ENCODE data around the gene ABCD2.
A peak's percentile ranks its signal among the peaks of the same experiment; 100 is the strongest.
"Not testable (repeated sequence)": the region's sequence is repeated elsewhere in the genome, so short reads cannot be mapped to it uniquely, and the experiment has no call there.

ABCD2 gene
- total RNA-seq, result 0 to 3.7 (median 0.56) reads per million in 17 experiments

- DNase-seq, result peak; percentile 57 to 84 (median 76)
Observed at GRCh38 chr12:39619660-39620433, at the start of gene ABCD2. TSS of gene ABCD2 (minus strand) at chr12:39619803. CDS start at chr12:39619615, 188 bp downstream.

GRCh38 chr12:39660101-39660500, 40.5 kb upstream of the ABCD2 start:
- DNase-seq, result no peak

DNA sequence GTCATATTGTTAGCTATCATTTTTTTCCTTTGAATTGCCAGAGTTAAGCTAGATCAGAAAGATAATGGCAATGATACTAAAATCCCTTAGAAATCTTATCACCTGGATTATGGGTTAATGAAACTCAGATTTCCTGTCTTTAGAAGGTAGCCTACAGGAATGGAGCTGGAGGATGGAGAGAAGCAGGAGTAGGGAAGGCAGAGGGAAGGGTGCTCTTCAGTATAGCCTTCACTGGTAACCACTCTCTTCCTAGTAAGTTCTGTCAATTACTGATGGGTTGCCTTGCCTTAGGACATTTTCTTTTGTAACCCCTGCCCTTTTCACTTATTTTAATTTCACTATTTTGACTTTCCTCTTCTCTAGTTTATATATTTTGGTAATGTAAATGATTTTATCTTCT, 27.8 kb upstream of the ABCD2 start:
- no peak for DNase-seq

GRCh38 chr12:39646963-39647362, 27.4 kb upstream of the ABCD2 start:
- no peak for DNase-seq

- no peak for DNase-seq
Observed at GRCh38 chr12:39643052-39643451, 23.4 kb upstream of the ABCD2 start.

DNA sequence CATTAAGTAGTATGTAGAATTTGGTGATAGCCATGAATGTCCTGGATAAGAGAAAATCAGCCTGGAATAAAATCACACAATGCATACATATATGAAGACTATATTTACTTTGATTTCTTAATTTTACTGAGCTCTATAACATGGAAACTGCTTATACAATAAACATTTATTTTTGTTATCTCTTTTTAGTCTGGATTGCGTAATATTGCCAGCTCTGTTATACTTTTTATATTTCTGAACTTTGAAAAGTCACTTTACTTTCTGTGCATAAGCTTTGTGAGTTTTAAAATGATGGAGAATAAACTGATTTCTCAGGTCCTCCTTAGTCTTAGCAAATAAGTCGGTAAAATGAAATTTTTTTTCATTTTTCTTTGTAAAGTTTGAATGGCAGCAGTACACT, 19.2 kb upstream of the ABCD2 start:
- no peak for DNase-seq

DNA sequence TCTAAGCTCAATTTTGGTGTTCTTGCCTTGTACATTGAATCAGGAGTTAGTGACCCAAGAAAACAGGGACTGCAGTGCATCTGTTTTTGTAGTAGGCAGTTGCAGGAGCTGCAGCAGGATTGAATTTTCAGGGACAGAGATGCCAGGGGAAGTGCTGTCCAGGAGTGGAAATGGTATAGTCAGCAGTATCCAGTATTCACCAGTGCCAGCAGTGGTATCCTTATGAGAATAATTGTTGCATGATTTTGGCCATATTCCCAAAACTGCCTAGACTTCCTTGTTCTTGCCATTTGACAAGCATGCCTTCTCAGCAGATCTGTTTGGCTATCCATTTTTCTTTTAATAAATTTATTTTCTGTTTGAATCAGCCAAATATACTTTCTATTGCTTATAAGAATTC, 18.6 kb upstream of the ABCD2 start:
- peak; percentile 6 to 27 (median 10) for DNase-seq

DNA sequence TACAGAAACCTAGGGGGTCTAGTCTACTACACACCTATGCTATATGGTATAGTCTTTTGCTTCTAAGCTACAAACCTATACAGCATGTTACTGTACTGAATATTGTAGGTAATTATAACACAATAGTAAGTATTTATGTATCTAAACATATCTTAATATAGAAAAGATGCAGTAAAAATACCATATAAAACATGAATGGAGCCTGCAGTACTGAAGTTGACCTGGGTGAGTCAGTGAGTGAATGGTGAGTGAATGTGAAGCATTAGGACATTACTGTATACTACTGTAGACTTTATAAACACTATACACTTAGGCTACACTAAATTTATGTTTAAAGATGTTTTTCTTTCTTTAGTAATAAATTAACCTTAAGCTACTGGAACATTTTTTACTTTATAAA, 13.1 kb upstream of the ABCD2 start:
- no peak for DNase-seq

DNA sequence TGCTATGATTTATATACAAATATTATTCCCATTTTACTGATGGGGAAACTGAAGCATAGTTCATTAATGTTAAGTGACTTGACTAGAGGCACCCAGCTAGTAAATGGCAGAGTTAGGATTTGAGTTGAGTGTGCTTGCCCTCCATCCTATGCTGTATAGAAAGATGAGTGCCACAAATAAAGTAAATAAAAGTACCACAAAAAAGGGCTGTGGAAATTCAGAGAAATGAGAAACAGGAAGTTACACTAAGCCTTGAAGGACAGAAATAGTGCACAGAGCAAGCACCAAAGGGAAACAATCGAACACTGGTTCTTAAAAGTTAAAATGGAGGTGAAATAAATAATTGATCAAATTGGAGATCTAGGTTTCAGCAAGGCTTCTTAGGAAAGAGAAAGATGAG, 9.2 kb upstream of the ABCD2 start:
- DNase-seq, result no peak

DNA sequence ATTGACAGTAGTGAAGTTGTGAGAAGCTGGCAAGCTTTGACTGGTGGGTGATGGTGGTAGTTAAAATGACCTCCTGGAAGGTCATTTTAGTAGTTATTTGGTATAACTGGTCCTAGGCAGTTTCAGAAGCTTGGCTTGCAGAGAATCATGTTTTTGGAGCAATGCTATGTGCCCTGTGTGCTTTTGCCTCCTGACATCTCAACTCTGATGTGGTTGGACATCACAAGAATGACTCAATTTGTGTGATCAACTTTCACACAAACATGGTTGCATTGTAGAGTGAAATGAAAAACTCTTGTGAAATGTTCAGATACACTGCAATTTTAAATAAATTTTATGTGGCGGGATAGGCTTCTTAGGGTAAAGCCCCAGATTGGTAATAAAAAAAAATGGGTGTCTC, 8.3 kb upstream of the ABCD2 start:
- DNase-seq, result no peak

GRCh38 chr12:39626033-39626814, 6.6 kb upstream of the ABCD2 start:
- DNase-seq, result no peak

DNA sequence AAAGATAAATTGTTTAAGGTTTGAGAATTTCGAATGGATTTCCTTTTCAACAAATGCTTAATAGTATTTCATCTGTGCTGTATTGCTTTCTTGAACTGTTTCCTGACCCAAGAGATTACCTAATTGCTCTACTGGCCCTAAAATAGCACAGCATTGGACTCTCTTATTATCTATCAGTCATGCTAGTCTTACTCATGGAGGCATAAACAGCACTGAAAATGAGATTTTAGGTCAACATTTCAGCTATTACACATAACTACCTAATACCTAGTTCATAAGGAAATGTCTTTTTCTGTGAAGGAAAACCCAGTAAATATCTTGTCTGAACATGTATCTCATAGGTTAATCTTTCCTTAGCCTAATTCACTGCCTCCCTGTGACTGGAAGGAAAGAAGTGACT, 4.3 kb upstream of the ABCD2 start:
- peak in 3 of 4 experiments; percentile 9 to 50 (median 41) for DNase-seq

- not testable (repeated sequence) for DNase-seq
Observed at GRCh38 chr12:39623160-39623559, 3.6 kb upstream of the ABCD2 start.

DNA sequence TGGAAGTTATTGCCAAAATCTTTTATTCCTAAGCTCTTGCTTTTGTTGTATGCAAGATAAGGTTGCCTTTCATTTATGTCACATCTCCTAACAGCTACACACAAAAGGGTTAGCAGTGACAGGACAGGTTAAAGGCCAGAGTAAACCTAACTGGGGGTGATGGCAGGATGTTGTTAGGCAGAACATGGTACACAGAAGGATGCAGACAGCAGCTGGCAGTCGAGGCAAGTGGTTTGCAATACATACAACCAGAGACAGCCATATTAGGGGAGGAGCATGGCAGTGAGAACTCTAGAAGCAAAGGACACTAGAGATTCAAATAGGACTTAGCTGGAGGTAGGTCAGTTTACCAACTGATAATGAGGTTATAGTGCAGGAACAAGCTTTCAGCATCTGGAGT, 2.7 kb upstream of the ABCD2 start:
- DNase-seq, result no peak

GRCh38 chr12:39621670-39622069, 2.1 kb upstream of the ABCD2 start:
- DNase-seq, result no peak

DNA sequence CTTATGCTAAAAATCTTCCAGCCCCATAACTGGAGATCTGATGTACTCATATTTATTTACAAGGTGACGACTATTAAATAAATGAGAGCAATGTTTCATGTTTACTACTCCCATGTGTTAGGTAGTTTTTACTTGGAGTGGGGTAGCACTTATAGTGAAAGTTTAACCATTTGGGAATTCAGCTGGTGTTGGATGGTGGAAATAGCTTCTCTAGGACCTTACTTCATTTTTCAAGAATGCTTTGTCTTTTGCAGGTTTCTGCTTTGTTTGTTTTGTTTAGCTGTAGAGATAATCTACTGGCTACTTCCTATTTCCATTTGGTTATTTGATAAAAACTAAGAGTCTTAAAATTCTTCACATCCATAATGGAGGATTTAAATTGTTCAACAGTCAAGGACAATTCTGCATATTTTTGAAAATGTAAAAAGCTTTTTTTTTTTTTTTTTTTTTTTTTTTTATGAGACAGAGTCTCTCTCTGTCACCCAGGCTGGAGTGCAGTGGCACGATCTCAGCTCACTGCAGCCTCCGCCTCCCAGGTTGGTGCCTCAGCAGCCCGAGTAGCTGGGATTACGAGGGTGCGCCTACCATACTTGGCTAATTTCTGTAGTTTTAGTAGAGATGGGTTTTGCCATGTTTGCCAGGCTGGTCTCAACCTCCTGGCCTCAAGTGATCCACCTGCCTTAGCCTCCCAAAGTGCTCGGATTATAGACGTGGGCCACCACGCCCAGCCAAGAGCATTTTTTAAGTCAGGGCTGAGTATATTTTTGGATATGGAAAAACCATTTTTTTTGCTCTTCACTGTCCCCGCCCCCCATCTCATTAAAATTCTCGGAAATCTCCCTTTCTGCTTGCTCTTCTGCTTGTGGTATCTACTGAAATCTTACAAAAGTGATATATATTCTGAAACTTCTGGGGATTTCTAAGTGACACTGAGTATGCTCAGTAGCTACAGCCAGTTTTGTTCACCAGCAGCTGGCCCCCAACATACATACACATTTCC, 1.4 kb upstream of the ABCD2 start:
- no peak for DNase-seq

GRCh38 chr12:39619316-39619659, 315 bp downstream of the ABCD2 start:
- no peak for DNase-seq

- DNase-seq, result no peak
Observed at GRCh38 chr12:39618701-39619100, 902 bp downstream of the ABCD2 start.

GRCh38 chr12:39617887-39618286, 1.7 kb downstream of the ABCD2 start:
- DNase-seq, result peak in 3 of 4 experiments; percentile 3 to 61 (median 53)

GRCh38 chr12:39616666-39617065, 2.9 kb downstream of the ABCD2 start:
- DNase-seq, result no peak

DNA sequence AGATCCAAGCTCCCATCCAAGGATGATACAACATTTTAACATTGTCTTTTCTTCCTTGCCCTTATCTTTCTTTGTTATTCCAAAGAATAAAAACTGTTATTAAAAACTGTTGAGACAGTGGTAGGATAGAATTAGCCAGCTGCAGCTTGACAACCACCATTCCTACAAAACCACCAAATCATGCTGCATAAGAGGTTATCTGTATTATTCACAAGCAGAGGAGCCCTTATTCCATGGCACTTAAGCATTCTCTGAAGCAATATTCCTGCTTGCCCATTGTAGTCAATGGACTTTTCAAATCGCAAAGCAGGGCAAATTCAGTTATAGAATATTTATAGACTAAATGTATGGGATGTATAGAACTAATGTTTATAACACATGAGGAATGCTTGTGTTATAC, 3.4 kb downstream of the ABCD2 start:
- no peak for DNase-seq

DNA sequence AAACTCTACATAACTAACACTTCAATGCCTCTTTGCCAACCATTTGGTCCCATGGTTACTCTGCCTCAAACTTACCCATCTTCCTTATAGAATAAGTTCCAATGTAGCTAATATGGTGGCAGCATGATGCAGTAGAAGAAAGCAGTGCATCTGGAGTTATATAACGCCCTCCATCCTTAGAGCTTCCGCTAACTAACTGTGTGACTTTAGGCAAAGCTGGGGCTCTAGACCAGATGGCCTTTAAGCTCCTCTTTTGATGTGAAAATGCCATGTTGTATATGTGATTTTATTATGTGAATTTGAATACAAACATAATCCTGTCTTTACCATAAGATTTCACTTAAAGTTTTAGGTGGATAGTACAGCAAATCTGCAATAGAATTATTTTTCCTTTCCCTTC, 6.1 kb downstream of the ABCD2 start:
- DNase-seq, result no peak

GRCh38 chr12:39612250-39612649, 7.4 kb downstream of the ABCD2 start:
- no peak for DNase-seq
